K562 (cell line): ENCODE data around the gene TLR8. TPM values are rescaled to one million over a fixed set of nuclear protein-coding genes. Genes with fewer than 3 reads are reported as not detected.

Source experiments
- ATAC-seq: fragments of 200-7000 bp; cut with Tn5 transposase; 3 replicates; pipeline ENCODE4 v1.9.1; 2020; ENCODE audit warnings: moderate library complexity
- BruUV-seq: library from RNA; stranded (reverse); fragments of 400-500 nt; replicated peaks from 2 replicates; lab custom pipeline; 2021; lab: Mats Ljungman, UMichigan
- CTCF ChIA-PET: fragments of 300-600 bp; formaldehyde crosslinking; extraction: SDS; loops from one replicate; lab custom pipeline; 2021; ENCODE audit warnings: low intra/inter-chr PET ratio; lab: Yijun Ruan, JAX
- POLR2A ChIA-PET: fragments of 300-600, 350-650 bp; sonication (Branson Sonifier 250); formaldehyde crosslinking; extraction: SDS; loops from one replicate; lab custom pipeline; 2021; ENCODE audit warnings: antibody characterized with exemption, inconsistent platforms; lab: Yijun Ruan, JAX
- DNase-seq, 4 experiments: peaks; one replicate each; pipeline versions ENCODE4 v3.0.0 to v3.0.0-alpha.2; 2011 to 2018; ENCODE audit warnings: low spot score in 3 of 4, mixed read lengths in 3 of 4; ENCODE audit errors: extremely low read depth in 1 of 4
- FAIRE-seq: peaks from 2 replicates; lab custom pipeline; 2011; peaks lifted over from hg19 to GRCh38; lab: Jason Lieb, UNC
- H2AFZ ChIP-seq: 2 replicates; pipeline ENCODE4 v1.6.0; 2011; ENCODE audit warnings: low read depth, low read length, control low read depth, inconsistent platforms
- H3K27ac ChIP-seq: fragments of 200-600 bp; 3 replicates; pipeline ENCODE4 v1.8.0; 2011; ENCODE audit warnings: low read depth, mild to moderate bottlenecking, control low read depth, inconsistent platforms, low read length, moderate library complexity, mixed read lengths; ENCODE audit errors: extremely low read depth
- H3K27me3 ChIP-seq, 2 experiments: fragments of 300-600 bp in 1 of 2; 2 replicates in 1 of 2; 3 replicates in 1 of 2; pipeline versions ENCODE4 v1.6.0 to v1.8.0; 2011; ENCODE audit warnings: inconsistent platforms in 2 of 2, low read length in 2 of 2, mild to moderate bottlenecking in 1 of 2, mixed read lengths in 1 of 2, moderate library complexity in 1 of 2; ENCODE audit not compliant: control insufficient read depth in 2 of 2, insufficient read depth in 2 of 2
- H3K36me3 ChIP-seq: fragments of 300-600 bp; 3 replicates; pipeline ENCODE4 v1.8.0; 2011; ENCODE audit warnings: mild to moderate bottlenecking, low read length, inconsistent platforms; ENCODE audit not compliant: control insufficient read depth, insufficient read depth
- H3K4me1 ChIP-seq, 2 experiments: fragments of 200-600 bp in 1 of 2; replicated peaks in 1 of 2; 2 replicates in 1 of 2; 3 replicates in 1 of 2; pipeline versions ENCODE4 v1.5.1 to v1.8.0; 2011; ENCODE audit warnings: inconsistent platforms in 2 of 2, low read length in 2 of 2, mild to moderate bottlenecking in 1 of 2, mixed read lengths in 1 of 2, moderate library complexity in 1 of 2; ENCODE audit not compliant: control insufficient read depth in 2 of 2, insufficient read depth in 2 of 2
- H3K4me2 ChIP-seq: 2 replicates; pipeline ENCODE4 v1.6.1; 2011; ENCODE audit warnings: low read length, control low read depth, inconsistent platforms, mixed read lengths; ENCODE audit not compliant: insufficient read depth
- H3K4me3 ChIP-seq: fragments of 200-600 bp; sonication (generic), shearing (Covaris generic); 2 replicates; pipeline ENCODE4 v1.5.1; 2016; ENCODE audit warnings: control low read depth, inconsistent platforms
- H3K79me2 ChIP-seq: fragments of 200-600 bp; 3 replicates; pipeline ENCODE4 v1.8.0; 2011; ENCODE audit warnings: low read length, inconsistent platforms; ENCODE audit not compliant: control insufficient read depth, insufficient read depth
- H3K9ac ChIP-seq, 2 experiments: 2 replicates each; pipeline versions ENCODE4 v1.6.0 to v1.6.1; 2011; ENCODE audit warnings: low read depth in 2 of 2, low read length in 2 of 2, control low read depth in 1 of 2, inconsistent platforms in 1 of 2, mild to moderate bottlenecking in 1 of 2, mixed read lengths in 1 of 2; ENCODE audit not compliant: insufficient read depth in 1 of 2
- H3K9me1 ChIP-seq: one replicate; pipeline ENCODE4 v1.6.0; 2011; ENCODE audit warnings: inconsistent platforms, mild to moderate bottlenecking, low read length, moderate library complexity; ENCODE audit not compliant: control insufficient read depth, insufficient read depth
- H3K9me3 ChIP-seq: replicated peaks from 2 replicates; pipeline ENCODE4 v1.5.1; 2011; ENCODE audit warnings: low read depth, low read length, inconsistent platforms; ENCODE audit not compliant: control insufficient read depth, insufficient read depth
- H4K20me1 ChIP-seq: replicated peaks from 2 replicates; pipeline ENCODE4 v1.6.1; 2011; ENCODE audit warnings: low read length, inconsistent platforms, mixed read lengths; ENCODE audit not compliant: control insufficient read depth, insufficient read depth
- ADNP ChIP-seq: fragments of 200-800 bp; sonication (Bioruptor generic); IDR thresholded peaks from 2 replicates; pipeline ENCODE4 v1.6.1; 2016; ENCODE audit warnings: missing genetic modification characterization, missing compliant biosample characterization
- ARID3A ChIP-seq: IDR thresholded peaks from 2 replicates; pipeline ENCODE4 v1.6.1; 2012; ENCODE audit warnings: low read depth, low read length, improper control_type of control experiment, borderline replicate concordance
- BRD4 ChIP-seq: fragments of 200-600 bp; sonication (generic); IDR thresholded peaks from 2 replicates; pipeline ENCODE4 v1.6.1; 2017; ENCODE audit warnings: inconsistent platforms
- E2F3 ChIP-seq: fragments of 250-450 bp; sonication (Bioruptor Pico); IDR thresholded peaks from 2 replicates; pipeline ENCODE4 v1.4.0; 2020; ENCODE audit warnings: mild to moderate bottlenecking
- ETV1 ChIP-seq: fragments of 450-650 bp; conservative IDR thresholded peaks from 2 replicates; pipeline ENCODE4 v1.6.1; 2016; ENCODE audit warnings: missing genetic modification characterization, control low read depth, low read depth, missing compliant biosample characterization
- LCOR ChIP-seq: sonication (generic); formaldehyde crosslinking; IDR thresholded peaks from 2 replicates; pipeline ENCODE4 v1.8.0; 2022; ENCODE audit warnings: mild to moderate bottlenecking, missing genetic modification reagents
- NONO ChIP-seq, 2 experiments: fragments of 200-400 bp in 1 of 2; fragments of 450-650 bp in 1 of 2; formaldehyde crosslinking in 1 of 2; IDR thresholded peaks; 2 replicates each; pipeline ENCODE4 v1.6.1; 2017; ENCODE audit warnings: low read depth in 2 of 2, mild to moderate bottlenecking in 2 of 2, moderate library complexity in 2 of 2, low read length in 1 of 2
- RBM14 ChIP-seq: fragments of 200-400 bp; formaldehyde crosslinking; IDR thresholded peaks from 2 replicates; pipeline ENCODE4 v1.6.1; 2018; ENCODE audit warnings: low read depth, mild to moderate bottlenecking, low read length, moderate library complexity, borderline replicate concordance; ENCODE audit not compliant: insufficient read depth
- RFX7 ChIP-seq: fragments of 250-450 bp; sonication (Bioruptor Pico); IDR thresholded peaks from 2 replicates; pipeline ENCODE4 v1.5.1; 2021; ENCODE audit warnings: mild to moderate bottlenecking
- SP2 ChIP-seq: IDR thresholded peaks from 2 replicates; pipeline ENCODE4 v1.6.1; 2011; ENCODE audit warnings: mild to moderate bottlenecking, low read depth, low read length, moderate library complexity; ENCODE audit not compliant: poor library complexity, severe bottlenecking; ENCODE audit errors: extremely low read depth
- TAF1 ChIP-seq: IDR thresholded peaks from 2 replicates; pipeline ENCODE4 v1.6.1; 2011; ENCODE audit warnings: mild to moderate bottlenecking, low read length, moderate library complexity; ENCODE audit not compliant: insufficient read depth, control insufficient read depth, severe bottlenecking; ENCODE audit errors: extremely low read depth
- VEZF1 ChIP-seq: fragments of 200-800 bp; sonication (Bioruptor generic); IDR thresholded peaks from 2 replicates; pipeline ENCODE4 v1.6.1; 2017; ENCODE audit warnings: missing genetic modification characterization, missing compliant biosample characterization
- ZNF174 ChIP-seq: fragments of 250-450 bp; sonication (Bioruptor Pico); IDR thresholded peaks from 2 replicates; pipeline ENCODE4 v1.4.0; 2020; ENCODE audit warnings: mild to moderate bottlenecking
- whole genome bisulfite sequencing: fragments of 100-300 bp; shearing (Covaris generic); methylation state at CpG from one replicate; pipeline ENCODE4 v1.1.6; 2016; ENCODE audit warnings: low coverage, mixed read lengths; ENCODE audit not compliant: insufficient coverage; ENCODE audit errors: missing lambda C conversion rate; 5-methylcytosine and 5-hydroxymethylcytosine counted together
- in situ Hi-C: fragments of 300-500 bp; cut with MboI; formaldehyde crosslinking; loops from 4 replicates; pipeline ENCODE4 v1.15.0; 2018; ENCODE audit warnings: inconsistent platforms, mixed read lengths
- intact Hi-C: fragments of 100-400 bp; cut with micrococcal nuclease; formaldehyde crosslinking; loops from 2 replicates; pipeline ENCODE4 v1.14.2; 2022
- polyA plus RNA-seq, 8 experiments: library from polyadenylated mRNA; depleted of rRNA in 4 of 8; stranded (reverse) in 5 of 8; unstranded in 3 of 8; fragments of >200 nt; fragmentation: Nextera tagmentation in 2 of 8; fragmentation: Illumina TruSeq in 1 of 8; extraction: Ambion mirVana in 2 of 8; extraction: Trizol in 1 of 8; gene quantifications; 2 replicates each; pipeline versions ENCODE4 v1.2.1 to v1.2.3, GENCODE V29; 2011 to 2014; ENCODE audit warnings: inconsistent platforms in 1 of 8, missing spikeins in 1 of 8
- total RNA-seq, 7 experiments: library from RNA; depleted of rRNA in 6 of 7; stranded (reverse); fragments of >200 nt in 6 of 7; fragmentation: Illumina TruSeq in 2 of 7; extraction: Trizol in 2 of 7; gene quantifications; 2 replicates each; pipeline versions ENCODE4 v1.2.1 to v1.2.3, GENCODE V29; 2011 to 2021; ENCODE audit warnings: low replicate concordance in 1 of 7

The TLR8 gene
- total and polyA plus RNA-seq, 9 of the 15 experiments (the other 6 are each of a cell fraction or from before 2014, with no cell fraction given) = not detected

GRCh38 chrX:12917753-12918152, 11.3 kb downstream of the TLR8 start:
- CTCF ChIA-PET = no interaction called here
- H3K9me1 ChIP-seq = no peaks in the 10 kb centered on the region
- WGBS = 45% methylated on average over 2 of the region's 2 CpGs
- POLR2A ChIA-PET = interaction anchor here (0.6 to 1.1 kb wide), 2 partner anchors 10 to 535 kb away, joined by 3 read pairs; no protein-coding TSS in a partner anchor
- H3K79me2 ChIP-seq = no peaks in the 10 kb centered on the region
- no peak for FAIRE-seq
- no peak overlapping the region for H2AFZ ChIP-seq
- no TSS peak for BruUV-seq
- peaks cover 0 to 5% of the 10 kb centered on the region in 2 experiments; a peak in 1 of 5 replicates for H3K4me1 ChIP-seq
- no peaks in the 10 kb centered on the region for H4K20me1 ChIP-seq
- no peak overlapping the region for H3K4me2 ChIP-seq
- no peak for ATAC-seq
- intact Hi-C loops = no loop called here
- H3K27ac ChIP-seq = no peak overlapping the region
- no peaks in the 10 kb centered on the region for H3K9me3 ChIP-seq
- H3K27me3 ChIP-seq = no peaks in the 10 kb centered on the region
- no peak overlapping the region for H3K9ac ChIP-seq
- H3K4me3 ChIP-seq = no peak overlapping the region
- no peaks in the 10 kb centered on the region for H3K36me3 ChIP-seq
- no peak for DNase-seq
- in situ Hi-C loops = no loop called here
- TF ChIP-seq LCOR (no peak), BRD4 (no peak), NONO (IDR thresholded peaks at IDR 0.05; ENCODE audit: low read depth in 2 of 2, low read length in 1 of 2) (no peak), RFX7 (no peak), VEZF1 (CRISPR knock-in tag) (no peak), ETV1 (tag) (no peak), RBM14 (no peak), TAF1 (no peak), ZNF174 (no peak), ARID3A (no peak), E2F3 (CRISPR knock-in tag) (no peak), SP2 (no peak), ADNP (no peak)
